Measurements from ENCODE around the gene NSFL1C.
"Not testable (repeated sequence)": the region's sequence is repeated elsewhere in the genome, so short reads cannot be mapped to it uniquely, and the experiment has no call there.

Gene NSFL1C

DNA sequence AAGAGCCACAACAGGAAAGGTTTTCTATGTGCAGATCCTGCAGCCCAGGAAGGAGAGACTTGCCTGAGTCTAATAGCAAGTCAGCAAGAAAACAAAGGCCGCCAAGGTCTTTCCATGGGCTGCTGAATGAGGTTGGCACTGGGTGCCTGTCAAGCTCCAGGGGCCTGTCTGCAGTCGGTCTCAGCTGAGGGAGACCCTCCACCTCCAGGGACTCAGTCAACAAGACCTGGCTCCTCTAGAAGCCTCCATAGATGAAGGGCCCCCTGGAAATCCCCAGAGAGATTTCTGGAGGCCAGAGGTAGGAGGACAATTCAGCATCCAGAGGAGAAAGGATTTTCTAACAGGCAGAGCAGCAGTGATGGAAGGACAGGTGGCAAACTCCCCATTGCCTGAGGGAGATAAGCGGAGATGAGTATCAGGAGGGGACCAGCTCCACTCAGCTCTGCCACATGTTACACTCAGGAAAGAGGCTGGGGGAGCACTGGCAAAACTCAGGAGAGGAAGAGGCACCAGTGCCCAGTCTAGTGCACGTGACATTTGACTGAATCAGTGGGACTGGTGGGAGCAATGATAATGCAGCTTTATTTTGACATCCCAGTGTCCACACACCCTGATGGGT, 40.3 kb downstream of the NSFL1C start:
- no peak for DNase-seq (ENCODE audit: low read depth in 3 of 3, low spot score in 1 of 3)

DNA sequence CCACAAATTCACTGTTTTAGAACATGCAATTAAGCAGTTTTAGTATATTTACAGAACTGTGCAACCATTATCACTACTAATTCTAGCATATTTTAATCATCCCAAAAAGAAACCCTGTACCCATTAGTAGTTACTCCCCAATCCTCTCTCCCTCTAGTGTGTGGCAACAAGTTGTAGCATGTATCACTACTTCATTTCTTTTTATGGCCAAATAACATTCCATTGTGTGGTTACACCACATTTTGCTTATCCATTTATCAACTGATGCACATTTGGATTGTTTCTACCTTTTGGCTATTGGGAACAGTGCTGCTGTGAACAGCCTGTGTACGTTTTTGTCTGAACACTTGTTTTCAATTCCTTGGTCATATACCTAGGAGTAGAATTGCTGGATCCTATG, 42.3 kb downstream of the NSFL1C start:
- DNase-seq (ENCODE audit: low read depth in 3 of 3, low spot score in 1 of 3) = no peak

DNA sequence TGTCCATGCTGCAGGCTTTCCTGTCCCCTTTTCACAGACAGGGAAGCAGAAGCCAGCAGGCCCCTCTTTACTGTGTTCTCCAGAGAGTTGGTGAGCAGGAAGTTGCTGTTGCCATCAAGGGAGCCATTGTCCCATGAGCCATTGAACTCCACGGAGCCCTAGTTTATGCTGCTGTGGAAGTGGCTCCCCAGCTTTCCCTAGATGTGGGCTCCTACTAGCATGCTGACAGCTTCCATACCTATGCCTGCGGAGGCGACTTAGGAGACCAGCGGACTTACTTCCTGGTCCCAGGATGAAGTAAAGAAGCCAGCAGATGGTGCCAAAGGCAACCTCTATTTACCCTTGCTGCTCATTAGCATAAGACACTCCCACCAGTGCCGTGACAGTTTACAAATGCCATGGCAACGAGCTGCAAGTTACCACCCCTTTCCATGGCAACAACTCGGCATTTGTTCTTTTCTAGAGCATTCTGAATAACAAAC, 43.0 kb downstream of the NSFL1C start:
- no peak for DNase-seq (ENCODE audit: low read depth in 3 of 3, low spot score in 1 of 3)

GRCh38 chr20:1423206-1423605, 43.4 kb downstream of the NSFL1C start:
- no peak for DNase-seq (ENCODE audit: low read depth in 3 of 3, low spot score in 1 of 3)

- no peak for DNase-seq (ENCODE audit: low read depth in 3 of 3, low spot score in 1 of 3)
These were observed 43.9 kb downstream of the NSFL1C start for GRCh38 chr20:1422753-1423152.

- DNase-seq (ENCODE audit: low read depth in 3 of 3, low spot score in 1 of 3) = no peak
These were observed 46.6 kb downstream of the NSFL1C start for GRCh38 chr20:1420066-1420465.

DNA sequence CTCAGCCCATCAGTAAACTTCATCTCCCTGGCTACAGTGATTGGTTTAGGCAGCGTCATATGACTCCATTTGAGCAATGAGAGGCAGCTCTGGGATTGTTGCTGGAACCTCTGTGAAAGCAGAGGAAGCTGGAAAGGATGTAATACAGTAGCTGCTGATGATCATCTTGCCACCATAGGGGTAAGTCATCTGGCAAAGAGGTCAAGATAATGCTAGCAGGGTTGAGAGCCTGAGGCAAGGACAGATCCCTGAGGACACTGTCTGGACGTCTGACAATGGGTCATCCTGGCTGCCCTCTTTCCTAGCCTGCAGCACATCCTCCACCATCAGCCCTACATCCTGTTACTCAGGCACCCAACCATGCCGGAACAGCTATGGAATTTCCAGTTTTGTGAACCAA, 48.3 kb downstream of the NSFL1C start:
- no peak for DNase-seq (ENCODE audit: low read depth in 3 of 3, low spot score in 1 of 3)

DNA sequence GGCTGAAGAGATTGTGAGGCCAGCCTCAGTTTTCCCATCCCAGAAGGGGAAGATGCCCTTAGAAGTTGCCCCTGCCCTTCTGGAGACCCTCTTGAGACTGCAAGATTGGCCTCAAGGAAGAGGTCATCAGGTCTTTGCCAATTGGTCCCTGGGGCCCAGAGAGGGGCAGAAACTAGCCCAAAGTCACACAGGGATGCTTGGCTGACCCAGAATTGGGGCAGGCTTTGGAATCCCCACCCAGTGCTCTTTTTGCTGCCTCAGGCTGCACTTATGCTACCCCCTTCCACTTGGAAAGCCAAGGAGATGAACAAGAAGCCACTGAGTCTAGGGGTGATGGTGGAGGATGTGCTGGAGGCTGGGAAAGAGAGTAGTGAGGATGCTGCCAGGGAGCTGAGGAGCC, 48.9 kb downstream of the NSFL1C start:
- DNase-seq (ENCODE audit: low read depth in 3 of 3, low spot score in 1 of 3) = no peak

DNA sequence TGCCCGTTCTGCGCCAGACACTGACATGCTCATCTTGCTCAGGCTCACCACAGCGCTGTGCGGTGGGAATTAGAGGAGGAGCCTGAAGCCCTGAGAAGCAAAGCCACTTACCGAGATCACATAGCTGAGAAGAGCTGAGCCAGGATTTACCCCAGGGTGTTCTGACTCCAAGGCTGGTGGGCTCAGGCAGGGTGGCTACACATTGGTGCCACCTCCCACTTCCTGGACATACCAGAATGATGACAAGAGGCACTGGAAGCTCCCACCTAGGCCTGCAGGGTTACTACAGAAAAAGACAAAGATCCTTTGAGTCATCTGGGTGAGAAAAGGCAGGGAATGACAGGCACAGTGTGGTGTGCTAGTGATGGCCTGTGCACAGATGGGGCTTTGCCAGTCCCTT, 49.4 kb downstream of the NSFL1C start:
- DNase-seq (ENCODE audit: low read depth in 3 of 3, low spot score in 1 of 3) = no peak

GRCh38 chr20:1415667-1416468, 50.8 kb downstream of the NSFL1C start:
- DNase-seq (ENCODE audit: low read depth in 3 of 3, low spot score in 1 of 3) = no peak

- no peak for DNase-seq (ENCODE audit: low read depth in 3 of 3, low spot score in 1 of 3)
These were observed 51.7 kb downstream of the NSFL1C start for GRCh38 chr20:1414982-1415381.

- no peak for DNase-seq (ENCODE audit: low read depth in 3 of 3, low spot score in 1 of 3)
These were observed 60.8 kb downstream of the NSFL1C start for GRCh38 chr20:1405801-1406200.

DNA sequence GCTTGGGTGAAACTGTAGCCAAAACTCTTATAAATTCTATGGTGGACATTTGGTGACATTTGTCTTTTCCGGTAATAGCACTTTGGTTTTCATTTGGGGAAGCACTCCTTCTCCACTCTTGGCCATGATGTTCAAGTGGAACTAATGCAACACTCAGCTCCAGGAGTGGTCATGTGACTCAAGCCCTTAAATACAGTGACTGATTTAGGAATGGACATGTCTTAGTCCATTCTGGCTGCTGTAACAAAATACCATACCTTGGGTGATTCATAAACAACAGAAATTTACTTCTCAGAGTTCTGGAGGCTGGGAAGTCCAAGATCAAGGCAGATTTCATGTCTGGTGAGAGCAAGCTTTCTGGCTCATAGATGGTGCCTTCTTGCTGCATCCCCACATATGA, 63.0 kb downstream of the NSFL1C start:
- DNase-seq (ENCODE audit: low read depth in 3 of 3, low spot score in 1 of 3) = no peak

DNA sequence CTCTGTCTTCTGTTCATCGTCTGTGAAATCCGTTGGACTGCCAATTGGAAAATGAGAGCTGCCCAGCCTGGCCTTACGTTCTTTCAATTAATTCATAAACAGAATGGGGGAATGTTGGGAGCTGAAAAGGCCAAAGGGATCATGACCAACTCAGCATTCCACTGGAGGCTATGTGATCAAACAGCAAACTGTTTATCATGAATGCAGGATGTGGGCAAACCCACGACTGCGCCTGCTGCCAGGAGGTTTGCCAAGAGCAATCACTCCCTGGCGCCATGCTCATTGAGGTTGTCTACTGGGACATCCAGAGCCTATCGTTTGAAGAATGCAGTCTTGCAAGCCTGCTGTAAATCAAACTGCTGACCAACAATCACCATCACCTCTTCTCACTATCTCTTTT, 64.5 kb downstream of the NSFL1C start:
- no peak for DNase-seq (ENCODE audit: low read depth in 3 of 3, low spot score in 1 of 3)

DNA sequence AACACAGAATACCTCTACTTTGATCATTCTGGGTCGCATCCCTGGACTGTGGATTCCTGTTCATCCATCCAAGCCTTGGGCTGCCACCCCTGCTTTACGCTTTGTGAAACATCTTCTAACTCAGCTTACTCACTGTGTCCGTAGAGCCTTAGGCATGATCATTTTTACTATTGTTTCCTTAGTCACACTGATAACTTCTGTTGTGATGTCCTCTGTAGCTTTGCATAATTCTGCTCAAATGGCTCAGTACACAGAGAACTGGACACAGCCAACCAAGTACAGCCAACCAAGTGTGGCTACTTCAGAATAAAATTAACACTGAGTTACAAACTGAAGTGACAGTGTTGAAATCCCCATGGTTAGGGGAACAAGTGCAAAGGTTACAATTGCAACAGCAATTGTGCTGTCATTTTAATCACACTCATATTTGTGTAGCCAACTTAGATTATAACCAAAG, 65.2 kb downstream of the NSFL1C start:
- DNase-seq (ENCODE audit: low read depth in 3 of 3, low spot score in 1 of 3) = no peak

DNA sequence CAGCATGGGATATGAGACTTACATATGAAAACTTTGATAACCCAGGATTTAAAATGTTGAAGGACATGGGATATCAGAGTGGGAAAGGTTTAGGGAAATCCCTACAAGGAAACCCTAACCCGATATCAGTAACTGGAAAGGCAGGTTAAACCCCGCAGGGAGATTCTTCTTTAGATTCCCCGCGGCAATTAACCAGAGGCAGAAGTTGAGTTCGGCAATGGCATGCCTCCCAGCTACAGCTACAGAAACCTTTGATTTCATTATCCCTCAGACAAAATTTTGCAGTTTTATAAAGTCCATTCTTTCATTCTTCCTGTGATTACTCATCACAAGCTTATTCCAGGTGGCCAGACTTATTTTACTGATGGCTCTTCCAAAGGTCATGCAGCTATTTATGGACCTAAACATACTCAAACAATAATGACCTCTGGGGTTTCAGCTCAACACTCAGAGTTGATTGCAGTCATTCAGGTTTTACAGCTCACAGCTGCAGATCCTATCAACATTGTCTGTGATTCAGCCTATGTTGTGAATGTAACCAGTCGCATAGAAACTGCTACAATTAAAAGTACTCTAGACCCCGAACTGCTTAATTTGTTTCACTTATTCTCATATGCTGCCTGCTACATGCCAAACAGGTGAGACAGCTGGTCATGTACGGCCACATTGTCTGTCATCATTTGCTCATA, 66.8 kb downstream of the NSFL1C start:
- not testable (repeated sequence) for DNase-seq (ENCODE audit: low read depth in 3 of 3, low spot score in 1 of 3)

DNA sequence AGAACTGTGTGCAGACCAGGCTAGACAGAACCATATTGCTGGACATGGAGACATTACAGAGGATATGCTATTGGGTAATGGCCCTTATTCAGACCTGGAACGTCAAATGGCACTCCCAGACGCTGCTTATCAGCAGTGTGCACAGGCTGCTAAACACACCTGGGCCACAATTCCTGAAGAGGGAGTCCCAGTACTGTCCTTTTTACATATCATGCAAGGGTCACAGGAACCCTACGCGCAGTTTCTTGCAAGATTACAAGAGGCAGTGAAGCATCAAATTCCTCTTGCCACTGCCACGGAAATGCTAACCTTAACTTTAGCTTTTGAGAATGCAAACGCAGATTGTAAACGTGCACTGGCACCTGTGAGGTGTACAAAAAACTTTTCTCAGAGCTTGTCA, 68.5 kb downstream of the NSFL1C start:
- DNase-seq (ENCODE audit: low read depth in 3 of 3, low spot score in 1 of 3) = not testable (repeated sequence)

- no peak for DNase-seq (ENCODE audit: low read depth in 3 of 3, low spot score in 1 of 3)
These were observed 68.9 kb downstream of the NSFL1C start for GRCh38 chr20:1397710-1398109.

- DNase-seq (ENCODE audit: low read depth in 3 of 3, low spot score in 1 of 3) = no peak
These were observed 69.9 kb downstream of the NSFL1C start for GRCh38 chr20:1396702-1397101.

DNA sequence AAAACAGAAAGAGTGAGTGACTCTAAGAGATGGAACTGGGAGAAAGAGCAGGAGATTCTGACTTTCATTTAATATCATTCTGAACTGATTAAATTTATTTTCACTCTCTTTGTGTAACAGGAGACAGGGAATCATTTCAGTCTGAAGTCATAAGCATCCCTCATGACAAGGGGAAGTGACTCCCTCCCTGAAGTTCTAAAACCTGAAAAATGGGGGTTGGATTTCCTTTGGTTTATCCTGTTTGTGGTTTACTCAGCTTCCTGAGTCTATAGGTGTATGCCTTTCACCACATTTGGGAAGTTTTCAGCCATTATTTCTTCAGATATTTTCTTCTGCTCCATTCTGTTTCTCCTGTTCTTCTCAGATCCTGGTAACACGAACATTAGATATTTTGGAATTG, 70.4 kb downstream of the NSFL1C start:
- no peak for DNase-seq (ENCODE audit: low read depth in 3 of 3, low spot score in 1 of 3)

- no peak for DNase-seq (ENCODE audit: low read depth in 3 of 3, low spot score in 1 of 3)
These were observed 72.0 kb downstream of the NSFL1C start for GRCh38 chr20:1394686-1395085.

GRCh38 chr20:1393507-1393882, 73.2 kb downstream of the NSFL1C start:
- no peak for DNase-seq (ENCODE audit: low read depth in 3 of 3, low spot score in 1 of 3)

Data from stimulated activated CD4-positive, alpha-beta T cell treated with anti-CD3 and anti-CD28 coated beads, TNF-alpha, amount 100 ng/mL, for 1 hour (primary cell).